NCI-H526 (cell line): ENCODE results near the gene FTO.

Source experiments
- DNase-seq, 2 experiments: peaks; one replicate each; lab custom pipeline; 2025; lab: John Stamatoyannopoulos, UW

The FTO gene

DNA sequence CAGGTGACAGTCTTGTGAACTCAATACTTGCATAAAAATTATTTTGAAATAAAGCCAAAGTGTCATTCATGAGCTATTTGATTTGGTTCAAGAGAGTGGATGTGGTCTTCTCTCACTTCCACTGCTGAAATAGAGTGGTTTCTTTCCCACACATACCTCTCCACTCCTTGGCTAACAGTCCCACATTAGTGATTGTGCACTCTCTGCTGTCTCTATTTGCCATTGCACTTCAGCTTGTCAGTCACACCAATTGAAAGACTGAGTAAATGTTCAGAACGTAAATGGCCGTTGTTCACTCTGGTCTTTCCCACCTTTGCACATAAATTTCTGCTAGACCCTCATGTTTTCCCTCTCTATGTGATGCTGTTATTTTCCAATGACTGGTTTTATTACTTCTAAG is 197.5 kb downstream of the FTO start:
- no peak for DNase-seq

DNA sequence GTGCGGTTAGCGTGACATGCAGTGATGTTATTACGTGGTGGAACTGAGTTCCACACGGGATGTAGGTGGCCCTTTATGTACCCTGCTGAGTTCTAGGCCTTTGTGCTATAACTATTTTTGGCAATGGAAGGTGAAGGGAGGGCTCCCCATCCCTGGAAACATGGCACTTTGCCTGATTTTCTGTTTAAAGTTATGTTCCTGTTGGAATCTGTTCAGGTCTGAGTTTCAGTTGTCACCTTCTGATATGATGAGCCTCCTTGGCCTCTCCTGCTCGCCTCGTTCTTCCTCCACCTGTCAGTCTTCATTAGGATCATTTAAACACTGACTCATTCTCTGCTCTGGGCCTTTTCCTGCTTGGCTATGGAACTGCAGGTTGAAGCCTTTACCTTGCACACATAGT is 200.6 kb downstream of the FTO start:
- no peak for DNase-seq

DNA sequence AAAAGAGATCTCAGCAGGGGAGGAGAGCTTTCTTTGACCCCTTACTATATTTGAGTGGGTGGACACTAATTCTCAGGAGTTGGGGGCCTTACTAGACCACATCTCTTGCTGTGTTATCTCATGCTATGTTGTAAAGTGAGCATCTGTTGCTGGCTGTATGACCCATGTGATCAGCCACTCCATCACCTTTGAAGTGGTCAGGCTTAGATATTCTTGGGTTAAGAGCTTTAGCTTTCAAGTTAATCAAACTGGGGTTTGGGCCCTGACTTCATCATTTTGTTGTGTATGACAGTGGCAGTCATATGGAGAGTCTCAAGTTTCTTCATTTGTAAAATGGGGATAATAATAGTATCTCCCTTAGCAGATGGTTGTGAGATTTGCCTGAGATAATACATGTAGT is 201.1 kb downstream of the FTO start:
- no peak for DNase-seq

- DNase-seq, result no peak
These were observed 204.8 kb downstream of the FTO start for GRCh38 chr16:53908731-53909130.

DNA sequence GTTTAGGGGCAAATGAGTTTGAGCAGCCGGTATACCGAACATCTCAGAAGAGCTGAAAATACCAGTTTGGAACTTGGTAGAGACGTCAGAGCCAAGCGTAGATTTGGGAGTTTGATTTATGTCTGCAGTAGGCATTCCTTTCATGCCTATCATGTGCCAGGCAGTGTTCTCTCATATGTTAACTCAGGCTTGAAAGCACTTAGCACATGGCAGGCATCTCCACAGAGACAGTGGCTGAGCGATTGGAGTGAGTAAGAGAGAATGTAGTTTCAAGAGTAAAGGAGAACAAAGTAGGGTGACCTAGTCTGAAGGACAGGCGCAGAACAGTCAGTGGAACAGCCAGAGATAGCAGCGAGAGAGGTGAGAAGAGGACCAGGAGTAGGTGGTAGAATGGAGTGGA is 207.0 kb downstream of the FTO start:
- DNase-seq, result no peak

GRCh38 chr16:53911513-53911912 is 207.6 kb downstream of the FTO start:
- DNase-seq, result no peak

DNA sequence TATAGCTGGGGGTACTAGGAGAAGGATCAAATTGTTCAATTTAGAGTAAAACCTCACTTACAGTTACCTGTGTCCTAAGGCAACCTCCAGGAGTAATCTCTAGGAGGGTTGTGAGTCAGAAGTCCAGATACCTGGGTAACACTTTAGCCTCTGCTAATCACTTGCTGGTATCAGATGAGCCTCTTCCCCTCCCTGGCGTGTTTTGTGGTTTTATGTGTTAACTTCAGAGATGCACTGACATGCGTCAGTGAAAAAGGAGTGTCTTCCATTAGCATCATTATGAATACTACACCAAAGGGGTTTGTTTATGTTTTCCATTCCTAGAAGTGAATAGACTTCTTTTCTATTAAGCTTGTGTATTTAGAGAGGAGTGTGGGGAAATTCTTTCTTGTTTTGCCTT is 208.2 kb downstream of the FTO start:
- DNase-seq, result no peak

- no peak for DNase-seq
These were observed 209.3 kb downstream of the FTO start for GRCh38 chr16:53913099-53913870.

- no peak for DNase-seq
These were observed 210.0 kb downstream of the FTO start for GRCh38 chr16:53913920-53914319.

DNA sequence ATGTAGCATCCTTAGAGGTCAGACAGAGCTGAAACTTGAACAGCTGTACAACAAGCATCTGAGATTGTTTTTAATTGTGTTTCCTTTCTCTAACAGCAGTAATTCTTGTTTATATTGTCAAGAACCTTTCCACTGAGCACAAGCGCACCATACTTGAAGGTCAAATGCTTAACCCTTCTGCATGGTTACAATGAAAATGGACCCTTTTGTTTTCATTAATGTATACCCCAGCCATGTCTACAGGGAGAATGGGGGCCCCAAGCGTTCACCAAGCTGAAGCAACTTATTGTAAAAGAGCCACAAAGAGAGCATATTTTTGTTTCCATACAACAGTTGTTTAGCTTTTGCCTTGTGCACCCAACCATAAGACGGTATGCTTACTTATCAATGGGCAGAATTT is 210.8 kb downstream of the FTO start:
- no peak for DNase-seq

GRCh38 chr16:53915452-53916160 is 211.7 kb downstream of the FTO start:
- DNase-seq, result no peak

- no peak for DNase-seq
These were observed 217.0 kb downstream of the FTO start for GRCh38 chr16:53920988-53921387.

DNA sequence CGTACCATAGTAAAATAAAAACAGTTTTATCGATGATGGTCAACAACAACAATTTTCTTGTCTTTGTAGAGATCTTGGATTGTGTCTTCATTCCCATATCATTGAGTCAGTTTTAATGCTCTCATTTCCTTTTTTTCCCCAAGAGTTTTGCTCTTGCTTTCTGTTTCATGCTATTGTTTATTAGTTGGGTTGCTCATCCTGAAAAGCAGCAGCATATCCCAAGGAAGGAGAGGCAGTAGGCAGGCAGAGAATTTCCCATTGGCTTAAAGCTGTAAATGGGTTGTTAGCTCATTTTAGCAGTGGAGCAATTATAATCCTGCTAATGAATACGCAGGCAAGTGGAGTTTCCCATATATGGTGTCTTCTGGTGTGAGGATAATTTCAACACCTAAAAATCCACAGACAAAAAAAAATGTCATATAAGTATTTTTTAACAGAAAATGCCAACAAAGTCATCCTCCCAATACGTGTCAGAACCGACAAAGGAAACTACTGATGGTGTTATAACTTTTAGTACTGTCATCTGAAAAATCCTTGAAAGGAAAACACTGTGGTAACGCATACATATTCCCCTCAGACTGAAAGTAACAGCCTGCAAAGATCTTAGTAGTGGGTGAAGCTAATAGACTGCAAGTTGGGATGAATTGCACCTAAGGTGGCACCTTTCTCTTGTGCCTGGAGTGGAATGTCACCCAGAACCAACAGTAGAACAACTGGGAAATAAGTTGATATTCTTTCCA is 218.3 kb downstream of the FTO start:
- no peak for DNase-seq

DNA sequence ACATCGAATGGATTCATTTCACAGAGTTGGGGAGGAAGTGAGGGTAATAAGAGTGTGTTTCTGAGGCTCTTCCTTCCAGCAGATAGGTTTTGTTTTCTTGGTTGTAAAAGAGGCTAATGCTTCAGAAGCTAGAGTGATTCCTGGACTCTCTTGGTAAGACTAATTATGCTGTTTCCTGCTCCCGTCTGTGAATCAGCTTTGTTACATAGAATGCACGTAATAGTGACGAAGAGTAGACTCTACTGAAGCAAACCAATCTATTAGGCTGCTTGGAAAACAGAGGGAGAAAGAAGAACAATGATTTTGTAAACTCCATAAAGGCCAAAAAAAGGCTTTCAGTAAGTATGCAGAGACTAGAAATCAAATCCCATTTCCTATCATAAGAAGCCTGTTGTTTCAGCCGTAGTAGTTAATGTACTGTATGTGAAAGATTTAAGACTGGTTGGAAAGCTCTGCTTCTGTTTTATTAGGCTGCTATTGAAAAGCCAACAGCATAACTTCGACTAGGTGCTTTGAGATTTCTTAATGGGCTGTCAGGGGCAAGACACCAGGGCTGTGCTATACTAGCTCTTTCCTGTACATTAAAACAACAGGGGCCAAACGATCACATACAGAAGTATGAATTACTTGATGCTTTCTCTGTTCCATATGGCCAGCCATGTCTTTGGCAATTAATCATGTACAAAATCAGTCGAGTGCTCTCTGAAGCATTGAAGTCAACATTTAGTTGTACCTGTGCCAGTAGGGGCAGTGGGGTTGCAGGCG is 219.0 kb downstream of the FTO start:
- DNase-seq, result no peak

GRCh38 chr16:53924331-53925106 is 220.6 kb downstream of the FTO start:
- no peak for DNase-seq

DNA sequence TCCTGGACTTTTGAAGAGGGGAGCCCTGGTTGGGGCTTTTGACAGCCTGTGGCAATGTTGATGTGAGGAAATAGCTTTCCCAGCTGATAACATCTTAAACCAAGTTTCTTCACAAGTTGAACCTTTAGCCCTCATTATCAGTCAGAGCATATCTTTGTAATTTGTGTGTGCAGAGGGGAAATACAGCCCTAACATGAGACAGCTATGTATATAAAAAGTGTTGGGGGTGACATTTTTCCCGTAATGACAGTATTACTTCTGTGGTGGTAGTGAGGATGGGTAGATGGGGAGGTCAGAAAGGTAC is 221.1 kb downstream of the FTO start:
- no peak for DNase-seq

DNA sequence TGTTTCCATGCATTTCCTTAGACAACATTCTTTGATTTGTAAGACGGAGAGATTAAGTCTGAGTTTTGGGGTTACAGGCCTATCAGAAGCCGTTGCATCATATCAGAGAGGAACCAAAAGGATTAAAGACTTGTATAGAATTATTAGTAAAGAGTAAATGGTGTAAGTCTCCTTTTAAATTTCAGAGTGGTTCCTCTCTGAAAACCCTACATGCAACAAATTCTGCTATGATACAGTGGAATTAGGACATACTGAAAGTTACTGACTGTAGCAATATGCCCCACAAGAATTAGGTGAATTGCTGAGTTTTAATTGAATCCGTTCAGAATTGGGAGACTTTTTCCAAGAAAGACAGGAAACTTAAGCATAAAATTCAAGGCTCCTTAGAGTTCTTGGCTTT is 221.6 kb downstream of the FTO start:
- DNase-seq, result no peak

- DNase-seq, result no peak
These were observed 222.3 kb downstream of the FTO start for GRCh38 chr16:53926209-53926608.

GRCh38 chr16:53932975-53933374 is 229.0 kb downstream of the FTO start:
- no peak for DNase-seq

GRCh38 chr16:53933407-53933806 is 229.5 kb downstream of the FTO start:
- DNase-seq, result no peak

DNA sequence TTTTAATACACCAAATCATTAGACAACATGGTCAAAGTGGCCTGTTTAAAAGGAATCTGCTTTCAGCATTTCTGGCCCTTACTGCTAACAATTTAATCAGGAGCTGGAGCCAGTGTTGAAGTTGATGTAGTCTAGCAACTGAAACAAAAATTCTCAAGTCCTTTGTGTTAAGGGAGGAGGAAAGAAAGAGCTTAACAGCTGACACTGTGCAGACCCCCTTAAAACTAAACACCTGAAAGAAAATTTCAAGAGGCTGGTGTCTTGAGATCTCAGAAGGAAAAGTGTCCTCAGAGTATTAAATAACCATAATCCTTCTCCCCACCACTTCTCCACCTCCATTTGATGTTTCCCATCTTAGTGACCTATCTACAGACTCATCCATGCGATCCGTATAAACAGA is 232.1 kb downstream of the FTO start:
- DNase-seq, result no peak

DNA sequence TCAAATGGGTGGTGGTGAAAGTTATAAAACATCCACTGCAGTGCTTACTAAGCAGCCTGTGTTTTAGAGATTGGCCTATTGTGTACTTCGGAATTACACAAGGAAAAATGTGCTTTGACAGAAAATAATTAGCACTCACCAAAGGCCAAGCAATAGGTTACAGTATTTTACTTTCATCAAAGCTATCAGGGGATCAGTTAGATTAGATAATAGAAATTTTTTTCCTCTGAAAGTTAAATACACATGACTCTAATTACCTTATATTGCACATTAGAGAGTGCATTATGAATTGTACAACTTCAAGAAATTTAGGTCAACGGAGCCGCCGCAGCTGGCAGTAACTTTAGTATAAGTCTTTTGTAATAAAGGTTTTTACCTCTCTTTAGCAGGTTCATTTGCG is 232.6 kb downstream of the FTO start:
- DNase-seq, result no peak
